H9 (cell line): ENCODE data around the gene BRCA2. TPM values are rescaled to one million over a fixed set of nuclear protein-coding genes. Genes with fewer than 3 reads are reported as not detected.

ENCODE experiments used
- DNase-seq: peaks from one replicate; pipeline ENCODE4 v3.0.0-alpha.2; 2017
- H2AFZ ChIP-seq: one replicate; pipeline ENCODE4 v1.6.1; 2013; ENCODE audit warnings: mild to moderate bottlenecking, low read length, control low read depth, moderate library complexity
- H2AK5ac ChIP-seq: 2 replicates; pipeline ENCODE4 v1.6.1; 2013; ENCODE audit warnings: low read length, control low read depth, mixed read lengths; ENCODE audit not compliant: insufficient read length
- H2BK120ac ChIP-seq: one replicate; pipeline ENCODE4 v1.6.1; 2013; ENCODE audit warnings: low read depth, mild to moderate bottlenecking, low read length, control low read depth, inconsistent platforms; ENCODE audit not compliant: poor library complexity, severe bottlenecking
- H2BK12ac ChIP-seq: 2 replicates; pipeline ENCODE4 v1.6.1; 2013; ENCODE audit warnings: low read length, control low read depth, mixed read lengths, low read depth; ENCODE audit not compliant: insufficient read length
- H2BK15ac ChIP-seq: 2 replicates; pipeline ENCODE4 v1.6.1; 2013; ENCODE audit warnings: low read depth, low read length, control low read depth
- H2BK20ac ChIP-seq: one replicate; pipeline ENCODE4 v1.6.1; 2013; ENCODE audit warnings: low read depth, mild to moderate bottlenecking, low read length, control low read depth, inconsistent platforms; ENCODE audit not compliant: poor library complexity, severe bottlenecking
- H2BK5ac ChIP-seq: 2 replicates; pipeline ENCODE4 v1.6.1; 2013; ENCODE audit warnings: low read length, control low read depth, mixed read lengths; ENCODE audit not compliant: insufficient read length
- H3K14ac ChIP-seq: 2 replicates; pipeline ENCODE4 v1.6.1; 2013; ENCODE audit warnings: low read length, control low read depth; ENCODE audit not compliant: insufficient read depth
- H3K18ac ChIP-seq: 2 replicates; pipeline ENCODE4 v1.6.1; 2013; ENCODE audit warnings: low read depth, mild to moderate bottlenecking, mixed read lengths, low read length, control low read depth; ENCODE audit not compliant: insufficient read length
- H3K23ac ChIP-seq: 2 replicates; pipeline ENCODE4 v1.6.1; 2013; ENCODE audit warnings: low read length, control low read depth, mixed read lengths, low read depth; ENCODE audit not compliant: insufficient read length
- H3K23me2 ChIP-seq: 2 replicates; pipeline ENCODE4 v1.6.1; 2013; ENCODE audit warnings: low read depth, mild to moderate bottlenecking, mixed read lengths, low read length, control low read depth; ENCODE audit not compliant: insufficient read length, poor library complexity, severe bottlenecking
- H3K27ac ChIP-seq: 2 replicates; pipeline ENCODE4 v1.5.1; 2013; ENCODE audit warnings: low read length, control low read depth, mixed read lengths, low read depth; ENCODE audit not compliant: insufficient read length
- H3K27me3 ChIP-seq: 2 replicates; pipeline ENCODE4 v1.6.1; 2013; ENCODE audit warnings: low read length, control low read depth, inconsistent platforms; ENCODE audit not compliant: insufficient read depth
- H3K4ac ChIP-seq: 2 replicates; pipeline ENCODE4 v1.6.1; 2013; ENCODE audit warnings: low read depth, mild to moderate bottlenecking, control low read depth, inconsistent platforms, low read length, moderate library complexity
- H3K4me1 ChIP-seq: 2 replicates; pipeline ENCODE4 v1.6.1; 2013; ENCODE audit warnings: low read length, control low read depth, inconsistent platforms; ENCODE audit not compliant: insufficient read depth
- H3K4me2 ChIP-seq: 2 replicates; pipeline ENCODE4 v1.6.1; 2013; ENCODE audit warnings: low read length, control low read depth, mixed read lengths; ENCODE audit not compliant: insufficient read length, insufficient read depth
- H3K56ac ChIP-seq: 2 replicates; pipeline ENCODE4 v1.6.1; 2013; ENCODE audit warnings: low read depth, mild to moderate bottlenecking, mixed read lengths, low read length, control low read depth; ENCODE audit not compliant: insufficient read length
- H3K79me1 ChIP-seq: 2 replicates; pipeline ENCODE4 v1.6.1; 2013; ENCODE audit warnings: low read depth, mild to moderate bottlenecking, moderate library complexity, low read length, control low read depth, inconsistent platforms; ENCODE audit not compliant: insufficient read depth, poor library complexity, severe bottlenecking
- H3K79me2 ChIP-seq: 2 replicates; pipeline ENCODE4 v1.6.1; 2013; ENCODE audit warnings: low read length, control low read depth, inconsistent platforms; ENCODE audit not compliant: insufficient read depth
- H3K9ac ChIP-seq: 2 replicates; pipeline ENCODE4 v1.6.1; 2013; ENCODE audit warnings: low read length, control low read depth, mixed read lengths; ENCODE audit not compliant: insufficient read length; ENCODE audit errors: extremely low read depth
- H3K9me3 ChIP-seq: one replicate; pipeline ENCODE4 v1.6.1; 2013; ENCODE audit warnings: low read depth, low read length, inconsistent platforms; ENCODE audit not compliant: control insufficient read depth
- H3T11ph ChIP-seq: one replicate; pipeline ENCODE4 v1.6.1; 2013; ENCODE audit warnings: mild to moderate bottlenecking, low read length, control low read depth, inconsistent platforms
- H4K20me1 ChIP-seq: one replicate; pipeline ENCODE4 v1.6.1; 2013; ENCODE audit not compliant: control insufficient read depth, insufficient read length, insufficient read depth
- H4K5ac ChIP-seq: 2 replicates; pipeline ENCODE4 v1.6.1; 2013; ENCODE audit warnings: low read depth, mild to moderate bottlenecking, mixed read lengths, low read length, control low read depth; ENCODE audit not compliant: insufficient read length
- H4K8ac ChIP-seq: replicated peaks from 2 replicates; pipeline ENCODE4 v1.6.1; 2013; ENCODE audit warnings: low read length, control low read depth, mixed read lengths, low read depth; ENCODE audit not compliant: insufficient read length
- H4K91ac ChIP-seq: 2 replicates; pipeline ENCODE4 v1.6.1; 2013; ENCODE audit warnings: low read depth, mild to moderate bottlenecking, moderate library complexity, mixed read lengths, low read length, control low read depth; ENCODE audit not compliant: insufficient read length
- H3K27ac Mint-ChIP-seq, 3 experiments: 2 replicates in 2 of 3; 3 replicates in 1 of 3; pipeline ENCODE4 v1.8.0; 2020 to 2021; ENCODE audit warnings: mixed read lengths in 3 of 3, mild to moderate bottlenecking in 1 of 3, moderate library complexity in 1 of 3
- H3K27me3 Mint-ChIP-seq: 2 replicates; pipeline ENCODE4 v1.8.0; 2021; ENCODE audit warnings: low read depth, mild to moderate bottlenecking, moderate library complexity, mixed read lengths
- H3K36me3 Mint-ChIP-seq, 3 experiments: 2 replicates in 2 of 3; 3 replicates in 1 of 3; pipeline ENCODE4 v1.8.0; 2020 to 2021; ENCODE audit warnings: low read depth in 3 of 3, mixed read lengths in 3 of 3; ENCODE audit not compliant: insufficient read depth in 1 of 3
- H3K4me1 Mint-ChIP-seq, 2 experiments: 2 replicates each; pipeline ENCODE4 v1.8.0; 2020; ENCODE audit warnings: mixed read lengths in 2 of 2
- H3K4me3 Mint-ChIP-seq, 2 experiments: 2 replicates in 1 of 2; 3 replicates in 1 of 2; pipeline ENCODE4 v1.8.0; 2020 to 2021; ENCODE audit warnings: mild to moderate bottlenecking in 2 of 2, mixed read lengths in 2 of 2, moderate library complexity in 1 of 2
- H3K9me3 Mint-ChIP-seq, 2 experiments: 2 replicates in 1 of 2; 3 replicates in 1 of 2; pipeline ENCODE4 v1.8.0; 2020; ENCODE audit warnings: mild to moderate bottlenecking in 2 of 2, mixed read lengths in 2 of 2, moderate library complexity in 1 of 2
- CTCF ChIP-seq: fragments of 200-600 bp; sonication (generic); conservative IDR thresholded peaks from 3 replicates; pipeline ENCODE4 v1.8.0; 2021; ENCODE audit warnings: antibody characterized with exemption, mild to moderate bottlenecking
- total RNA-seq: library from RNA; stranded (reverse); gene quantifications from 2 replicates; pipeline ENCODE4 v1.2.1, GENCODE V29; 2021

The BRCA2 gene
- total RNA-seq, 1 experiment from 2014 or later: 17.0 TPM

- H3K9me3 Mint-ChIP-seq: no peaks in the 10 kb centered on the region
- no peak overlapping the region for H2BK12ac ChIP-seq
- H3K4me1 ChIP-seq: no peaks in the 10 kb centered on the region; the same call in 1 of the 2 replicates
- H3K23ac ChIP-seq: no peak overlapping the region
- no peaks in the 10 kb centered on the region for H4K20me1 ChIP-seq
- no peak overlapping the region for H4K8ac ChIP-seq
- peaks cover under 1 to 4% of the 10 kb centered on the region in 2 experiments for H3K4me1 Mint-ChIP-seq
- no peaks in the 10 kb centered on the region for H3K79me2 ChIP-seq
- H3K79me1 ChIP-seq: no peaks in the 10 kb centered on the region
- no peak for DNase-seq
- no peak overlapping the region for H4K91ac ChIP-seq
- H3K18ac ChIP-seq: no peak overlapping the region
- H3K4me2 ChIP-seq: no peak overlapping the region
- no peak overlapping the region for H3K14ac ChIP-seq
- no peak overlapping the region for H2BK20ac ChIP-seq
- no peak overlapping the region for H3T11ph ChIP-seq
- no peaks in the 10 kb centered on the region for H3K27me3 ChIP-seq
- no peak overlapping the region for H2AFZ ChIP-seq
- H3K4me3 Mint-ChIP-seq: no peak overlapping the region
- H3K36me3 Mint-ChIP-seq: peaks cover 0 to 4% (median under 1%) of the 10 kb centered on the region in 3 experiments; a peak in 4 of 7 replicates
- no peak overlapping the region for H3K9ac ChIP-seq
- H2BK120ac ChIP-seq: no peak overlapping the region
- H3K56ac ChIP-seq: no peak overlapping the region
- no peak overlapping the region for H2BK15ac ChIP-seq
- no peak overlapping the region for H3K4ac ChIP-seq
- H3K23me2 ChIP-seq: no peaks in the 10 kb centered on the region
- H3K9me3 ChIP-seq: no peaks in the 10 kb centered on the region
- no peaks in the 10 kb centered on the region for H3K27me3 Mint-ChIP-seq
- no peak for TF ChIP-seq CTCF
- H2AK5ac ChIP-seq: no peak overlapping the region
- H3K27ac ChIP-seq: no peak overlapping the region
- H4K5ac ChIP-seq: no peak overlapping the region
- no peak overlapping the region for H2BK5ac ChIP-seq
- H3K27ac Mint-ChIP-seq: no peak overlapping the region
Observed at GRCh38 chr13:32385410-32385809, 70.1 kb downstream of the BRCA2 start.
